HG03575 (cell line): ENCODE measurements around the gene STAB2.

Experiments
- ATAC-seq: cut with Tn5 transposase; IDR thresholded peaks from one replicate; pipeline ENCODE4 v1.9.1; 2021; ENCODE audit not compliant: unreplicated experiment, insufficient number of reproducible peaks, low FRiP score; ENCODE audit errors: extremely low read depth

Gene STAB2

GRCh38 chr12:103586791-103587370, at the start of gene STAB2:
STAB2 (plus strand) TSS chr12:103587273; CDS start chr12:103587477, 204 bp downstream.
- no peak for ATAC-seq

GRCh38 chr12:103538397-103538796, 48.7 kb upstream of the STAB2 start:
- ATAC-seq, result no peak

GRCh38 chr12:103540319-103540718, 46.8 kb upstream of the STAB2 start:
- ATAC-seq, result no peak

GRCh38 chr12:103542078-103542477, 45.0 kb upstream of the STAB2 start:
- no peak for ATAC-seq

GRCh38 chr12:103546959-103547358, 40.1 kb upstream of the STAB2 start:
- ATAC-seq, result no peak

GRCh38 chr12:103547376-103547775, 39.7 kb upstream of the STAB2 start:
- no peak for ATAC-seq

- ATAC-seq, result no peak
Measured at GRCh38 chr12:103547929-103548328, 39.1 kb upstream of the STAB2 start.

GRCh38 chr12:103548622-103549601, 38.2 kb upstream of the STAB2 start:
- no peak for ATAC-seq

- ATAC-seq, result no peak
Measured at GRCh38 chr12:103556890-103557627, 30.0 kb upstream of the STAB2 start.

- ATAC-seq, result no peak
Measured at GRCh38 chr12:103557628-103558010, 29.5 kb upstream of the STAB2 start.

- ATAC-seq, result no peak
Measured at GRCh38 chr12:103558879-103559278, 28.2 kb upstream of the STAB2 start.

GRCh38 chr12:103560604-103561101, 26.4 kb upstream of the STAB2 start:
- no peak for ATAC-seq

- no peak for ATAC-seq
Measured at GRCh38 chr12:103561174-103561573, 25.9 kb upstream of the STAB2 start.

GRCh38 chr12:103566398-103566797, 20.7 kb upstream of the STAB2 start:
- no peak for ATAC-seq

GRCh38 chr12:103569278-103569677, 17.8 kb upstream of the STAB2 start:
- no peak for ATAC-seq

GRCh38 chr12:103571286-103571685, 15.8 kb upstream of the STAB2 start:
- ATAC-seq, result no peak

- no peak for ATAC-seq
Measured at GRCh38 chr12:103572312-103573045, 14.6 kb upstream of the STAB2 start.

GRCh38 chr12:103573185-103573584, 13.9 kb upstream of the STAB2 start:
- no peak for ATAC-seq

GRCh38 chr12:103578926-103579325, 8.1 kb upstream of the STAB2 start:
- no peak for ATAC-seq
